MV-4-11 (cell line): ENCODE data around the gene SH2D3C.
A peak's percentile ranks its signal among the peaks of the same experiment; 100 is the strongest.

Experiments used
- DNase-seq: peaks from one replicate; lab custom pipeline; 2025; lab: John Stamatoyannopoulos, UW

The SH2D3C gene

GRCh38 chr9:127738666-127739065 lies 39.8 kb downstream of the SH2D3C start:
- no peak for DNase-seq

- peak; percentile 15 for DNase-seq
Measured at GRCh38 chr9:127735530-127736185, 42.8 kb downstream of the SH2D3C start.

GRCh38 chr9:127734747-127735529 lies 43.5 kb downstream of the SH2D3C start, which contains the start of gene TOR2A:
Gene TOR2A (minus strand): TSS chr9:127735294. CDS start chr9:127735270, 24 bp downstream.
- DNase-seq, result peak; percentile 95

GRCh38 chr9:127734247-127734746 lies 44.2 kb downstream of the SH2D3C start:
- DNase-seq, result no peak

GRCh38 chr9:127733614-127734013 lies 44.9 kb downstream of the SH2D3C start:
- peak; percentile 69 for DNase-seq

- no peak for DNase-seq
Measured at GRCh38 chr9:127732444-127732843, 46.0 kb downstream of the SH2D3C start.

GRCh38 chr9:127731938-127732337 lies 46.5 kb downstream of the SH2D3C start:
- no peak for DNase-seq

- DNase-seq, result no peak
Measured at GRCh38 chr9:127730799-127731410, 47.6 kb downstream of the SH2D3C start.

- no peak for DNase-seq
Measured at GRCh38 chr9:127730262-127730661, 48.2 kb downstream of the SH2D3C start.

GRCh38 chr9:127729522-127730256 lies 48.8 kb downstream of the SH2D3C start:
- no peak for DNase-seq

GRCh38 chr9:127728808-127729207 lies 49.7 kb downstream of the SH2D3C start:
- no peak for DNase-seq

- no peak for DNase-seq
Measured at GRCh38 chr9:127726871-127727270, 51.6 kb downstream of the SH2D3C start.

GRCh38 chr9:127724012-127724411 lies 54.5 kb downstream of the SH2D3C start:
- no peak for DNase-seq

GRCh38 chr9:127723444-127723843 lies 55.0 kb downstream of the SH2D3C start:
- no peak for DNase-seq

- no peak for DNase-seq
Measured at GRCh38 chr9:127723013-127723412, 55.5 kb downstream of the SH2D3C start.

GRCh38 chr9:127722055-127722745 lies 56.3 kb downstream of the SH2D3C start:
- DNase-seq, result no peak

- no peak for DNase-seq
Measured at GRCh38 chr9:127721391-127721821, 57.1 kb downstream of the SH2D3C start.

- no peak for DNase-seq
Measured at GRCh38 chr9:127720865-127721227, 57.6 kb downstream of the SH2D3C start.

GRCh38 chr9:127720031-127720864 lies 58.2 kb downstream of the SH2D3C start:
- no peak for DNase-seq

GRCh38 chr9:127717766-127718165 lies 60.7 kb downstream of the SH2D3C start:
- DNase-seq, result no peak

- no peak for DNase-seq
Measured at GRCh38 chr9:127716412-127716811, 62.1 kb downstream of the SH2D3C start.
